MCF 10A (cell line): ENCODE data around the gene SRC. TPM values are rescaled to one million over a fixed set of nuclear protein-coding genes. Genes with fewer than 3 reads are reported as not detected.

Experiments
- BruUV-seq: library from RNA; stranded (reverse); fragments of 400-500 nt; replicated peaks from 2 replicates; lab custom pipeline; 2021; lab: Mats Ljungman, UMichigan
- CTCF ChIA-PET: fragments of 300-600 bp; sonication (Branson Sonifier 250); formaldehyde crosslinking; extraction: SDS; loops from one replicate; lab custom pipeline; 2021; ENCODE audit warnings: antibody characterized with exemption, inconsistent platforms; lab: Yijun Ruan, JAX
- POLR2A ChIA-PET: fragments of 300-600, 350-650 bp; sonication (Branson Sonifier 250); formaldehyde crosslinking; extraction: SDS; loops from one replicate; lab custom pipeline; 2020; ENCODE audit warnings: antibody characterized with exemption, inconsistent platforms; lab: Yijun Ruan, JAX
- DNase-seq: peaks from one replicate; pipeline ENCODE4 v3.0.0-alpha.2; 2018; ENCODE audit not compliant: unreplicated experiment
- H3K27ac Mint-ChIP-seq: one replicate; pipeline ENCODE4 v1.8.0; 2022; ENCODE audit warnings: mild to moderate bottlenecking, low read depth, mixed read lengths; ENCODE audit not compliant: unreplicated experiment
- H3K27me3 Mint-ChIP-seq: one replicate; pipeline ENCODE4 v1.8.0; 2022; ENCODE audit warnings: mixed read lengths; ENCODE audit not compliant: insufficient read depth, unreplicated experiment
- H3K36me3 Mint-ChIP-seq: one replicate; pipeline ENCODE4 v1.8.0; 2022; ENCODE audit warnings: mild to moderate bottlenecking, moderate library complexity, mixed read lengths; ENCODE audit not compliant: insufficient read depth, unreplicated experiment
- H3K4me1 Mint-ChIP-seq: one replicate; pipeline ENCODE4 v1.8.0; 2022; ENCODE audit warnings: mixed read lengths; ENCODE audit not compliant: insufficient read depth, unreplicated experiment
- H3K4me3 Mint-ChIP-seq: one replicate; pipeline ENCODE4 v1.8.0; 2022; ENCODE audit warnings: mild to moderate bottlenecking, moderate library complexity, mixed read lengths; ENCODE audit not compliant: unreplicated experiment
- H3K9me3 Mint-ChIP-seq: one replicate; pipeline ENCODE4 v1.8.0; 2022; ENCODE audit warnings: mixed read lengths; ENCODE audit not compliant: unreplicated experiment
- intact Hi-C: fragments of 100-400 bp; cut with micrococcal nuclease; formaldehyde crosslinking; loops from 2 replicates; pipeline ENCODE4 v1.14.1; 2022
- total RNA-seq: library from RNA; stranded (reverse); gene quantifications from 2 replicates; pipeline ENCODE4 v1.2.3, GENCODE V29; 2022
- TF ChIP-seq, protein P1 (sequence below): fragments of 200-600 bp; IDR thresholded peaks from one replicate; pipeline ENCODE4 v1.8.0; 2022; ENCODE audit warnings: antibody characterized with exemption, mild to moderate bottlenecking; ENCODE audit not compliant: unreplicated experiment

SRC gene
- total RNA-seq, 1 experiment from 2014 or later, result 28.1 TPM

DNA sequence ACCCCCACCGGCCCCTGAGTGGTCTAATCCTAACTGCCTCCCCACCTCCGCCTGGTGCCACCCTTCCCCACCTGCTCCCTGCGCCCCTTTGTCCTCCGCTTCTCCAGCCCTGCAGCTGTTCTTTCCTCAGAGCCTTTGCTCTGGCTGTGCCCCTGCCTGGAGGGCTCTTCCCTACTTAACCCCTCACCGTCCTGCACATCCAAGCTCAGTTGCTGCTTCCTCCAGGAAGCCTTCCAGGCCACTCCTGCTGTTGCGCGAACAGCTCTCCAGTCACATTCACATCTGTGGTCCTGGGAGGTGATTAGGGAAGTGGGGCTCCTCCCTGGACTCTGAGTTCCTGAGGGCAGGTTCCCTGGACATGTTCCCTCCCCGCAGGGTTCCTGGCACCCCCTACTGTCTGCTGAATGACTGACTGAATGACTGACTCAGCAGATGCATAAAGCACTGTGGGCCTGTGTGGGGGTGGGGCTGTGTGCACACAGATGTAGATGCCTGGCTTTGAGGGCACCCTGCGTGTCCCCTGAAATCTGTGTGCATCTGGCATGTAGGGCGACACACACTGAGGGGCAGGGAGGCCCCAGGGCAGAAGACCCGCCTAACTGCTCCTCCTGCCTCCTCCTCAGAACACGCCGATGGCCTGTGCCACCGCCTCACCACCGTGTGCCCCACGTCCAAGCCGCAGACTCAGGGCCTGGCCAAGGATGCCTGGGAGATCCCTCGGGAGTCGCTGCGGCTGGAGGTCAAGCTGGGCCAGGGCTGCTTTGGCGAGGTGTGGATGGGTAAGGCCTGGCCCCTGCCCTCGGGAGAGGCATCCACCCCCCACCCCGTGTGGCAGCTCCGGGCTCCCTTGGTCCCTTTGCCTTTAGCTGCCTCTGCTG, 51.4 kb downstream of the SRC start:
- peak; percentile 38 for DNase-seq
- no peaks in the 10 kb centered on the region for H3K27me3 Mint-ChIP-seq
- intact Hi-C loops, result no loop called here
- no peak overlapping the region for H3K4me3 Mint-ChIP-seq
- H3K9me3 Mint-ChIP-seq, result no peaks in the 10 kb centered on the region
- BruUV-seq, result no TSS peak
- CTCF ChIA-PET, result interaction anchor here (0.7 to 2.8 kb wide), 6 partner anchors 12 to 202 kb away, joined by 3 to 16 read pairs (median 4); no protein-coding TSS in a partner anchor
- peaks cover 17% of the 10 kb centered on the region for H3K36me3 Mint-ChIP-seq
- TF ChIP-seq, protein P1, sequence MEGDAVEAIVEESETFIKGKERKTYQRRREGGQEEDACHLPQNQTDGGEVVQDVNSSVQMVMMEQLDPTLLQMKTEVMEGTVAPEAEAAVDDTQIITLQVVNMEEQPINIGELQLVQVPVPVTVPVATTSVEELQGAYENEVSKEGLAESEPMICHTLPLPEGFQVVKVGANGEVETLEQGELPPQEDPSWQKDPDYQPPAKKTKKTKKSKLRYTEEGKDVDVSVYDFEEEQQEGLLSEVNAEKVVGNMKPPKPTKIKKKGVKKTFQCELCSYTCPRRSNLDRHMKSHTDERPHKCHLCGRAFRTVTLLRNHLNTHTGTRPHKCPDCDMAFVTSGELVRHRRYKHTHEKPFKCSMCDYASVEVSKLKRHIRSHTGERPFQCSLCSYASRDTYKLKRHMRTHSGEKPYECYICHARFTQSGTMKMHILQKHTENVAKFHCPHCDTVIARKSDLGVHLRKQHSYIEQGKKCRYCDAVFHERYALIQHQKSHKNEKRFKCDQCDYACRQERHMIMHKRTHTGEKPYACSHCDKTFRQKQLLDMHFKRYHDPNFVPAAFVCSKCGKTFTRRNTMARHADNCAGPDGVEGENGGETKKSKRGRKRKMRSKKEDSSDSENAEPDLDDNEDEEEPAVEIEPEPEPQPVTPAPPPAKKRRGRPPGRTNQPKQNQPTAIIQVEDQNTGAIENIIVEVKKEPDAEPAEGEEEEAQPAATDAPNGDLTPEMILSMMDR, result no peak
- H3K4me1 Mint-ChIP-seq, result peaks cover 19% of the 10 kb centered on the region
- peak overlapping the region; percentile 75 for H3K27ac Mint-ChIP-seq
- POLR2A ChIA-PET, result interaction anchor here (0.6 to 1.2 kb wide), 4 partner anchors 105 to 932 kb away, joined by 3 to 6 read pairs (median 4); partner anchors contain the start of gene BLCAP

DNA sequence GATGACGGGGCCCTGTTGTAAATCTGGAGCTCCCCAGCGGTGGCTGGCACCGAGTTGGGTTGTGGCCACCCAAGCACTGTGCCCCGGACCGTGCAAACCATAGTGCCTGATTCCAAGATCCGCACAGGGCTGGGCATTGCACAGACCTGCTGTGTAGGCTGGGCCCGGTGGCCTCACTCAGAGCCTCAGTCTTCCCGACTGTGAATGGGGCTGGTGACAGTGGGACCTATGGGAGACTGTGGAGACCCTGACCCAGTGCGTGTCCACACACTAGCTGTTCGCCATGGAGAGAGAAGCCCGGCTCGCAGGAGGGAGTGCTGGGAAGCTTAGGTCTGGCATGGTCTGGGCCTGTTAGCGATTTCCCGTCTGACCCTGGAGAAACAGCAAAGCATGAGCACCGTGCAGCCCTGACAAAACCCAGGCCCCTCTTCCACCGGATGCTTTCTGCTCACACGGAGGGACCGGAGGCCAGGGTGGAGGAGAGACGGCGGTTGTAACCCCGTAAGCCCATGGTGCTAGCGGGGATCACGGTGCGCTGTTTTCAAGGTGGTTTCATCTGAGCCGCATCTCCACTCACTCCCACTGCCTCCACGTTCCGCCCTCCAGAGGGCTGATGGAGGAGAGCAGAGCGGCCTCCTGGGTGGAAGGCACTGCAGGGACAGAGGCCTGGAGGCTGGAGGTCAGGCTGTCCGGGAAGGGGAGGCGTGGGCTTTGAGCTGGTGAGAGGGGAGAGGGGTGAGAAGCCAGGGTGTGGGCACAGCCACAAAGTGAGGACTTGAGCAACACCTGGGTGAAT, 52.2 kb downstream of the SRC start:
- Mint-ChIP-seq H3K4me3 (no peak overlapping the region), H3K27me3 (no peaks in the 10 kb centered on the region), H3K36me3 (peaks cover 18% of the 10 kb centered on the region), H3K9me3 (no peaks in the 10 kb centered on the region), H3K27ac (no peak overlapping the region), H3K4me1 (peaks cover 19% of the 10 kb centered on the region)
- ChIA-PET POLR2A (interaction anchor here (0.6 kb wide), 1 partner anchor 933 kb away, joined by 3 read pairs; no protein-coding TSS in a partner anchor), CTCF (interaction anchor here (0.6 to 2.8 kb wide), 5 partner anchors 13 to 1379 kb away, joined by 3 to 16 read pairs (median 3); no protein-coding TSS in a partner anchor)
- TF ChIP-seq, protein P1, result no peak
- DNase-seq, result no peak
- no TSS peak for BruUV-seq
- intact Hi-C loops, result no loop called here

DNA sequence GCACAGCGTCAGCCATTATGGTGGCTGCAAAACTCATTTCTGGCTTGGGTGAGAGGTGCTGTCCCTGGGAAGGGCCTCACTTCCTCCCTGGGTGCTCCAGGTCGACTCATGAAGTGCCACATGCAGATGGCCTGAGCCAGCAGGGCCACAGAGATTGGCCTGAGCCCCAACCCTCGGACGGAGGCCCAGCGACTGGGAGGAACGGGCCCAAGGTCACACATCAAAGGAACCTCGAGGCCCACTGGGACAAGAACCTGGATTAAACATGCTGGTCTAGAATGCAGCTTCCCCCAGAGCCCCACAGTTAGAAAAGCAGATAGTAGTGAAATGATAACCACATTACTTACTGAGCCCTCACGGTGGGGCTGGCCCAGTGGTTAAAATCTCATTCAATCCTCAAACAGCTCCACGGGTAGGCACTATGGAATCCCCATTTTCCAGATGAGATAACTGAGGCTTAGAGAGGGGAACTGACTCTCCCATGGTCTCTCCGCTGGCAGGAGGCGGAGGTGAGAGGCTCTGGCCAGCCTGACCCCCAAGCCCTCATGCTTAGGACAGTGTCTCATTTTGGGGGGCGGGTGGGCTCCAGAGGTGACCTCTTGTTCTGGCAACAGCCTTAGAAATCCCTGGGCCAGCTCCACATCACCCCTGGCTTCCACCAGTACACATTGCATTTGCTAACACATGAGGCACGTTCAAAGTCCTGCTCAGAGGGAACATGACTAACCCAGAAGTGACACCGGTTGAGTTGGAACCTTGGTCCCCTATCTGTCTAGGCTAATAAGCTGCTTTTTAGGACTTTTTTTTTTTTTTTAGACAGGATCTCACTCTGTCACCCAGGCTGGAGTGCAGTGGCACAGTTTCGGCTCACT, 53.0 kb downstream of the SRC start:
- no peaks in the 10 kb centered on the region for H3K27me3 Mint-ChIP-seq
- H3K27ac Mint-ChIP-seq, result no peak overlapping the region
- TF ChIP-seq, protein P1, result no peak
- CTCF ChIA-PET, result interaction anchor here (0.5 to 2.8 kb wide), 7 partner anchors 14 to 1380 kb away, joined by 3 to 16 read pairs (median 3); no protein-coding TSS in a partner anchor
- peaks cover 25% of the 10 kb centered on the region for H3K36me3 Mint-ChIP-seq
- H3K9me3 Mint-ChIP-seq, result no peaks in the 10 kb centered on the region
- H3K4me3 Mint-ChIP-seq, result no peak overlapping the region
- intact Hi-C loops, result no loop called here
- H3K4me1 Mint-ChIP-seq, result peaks cover 18% of the 10 kb centered on the region
- no TSS peak for BruUV-seq
- DNase-seq, result no peak
- POLR2A ChIA-PET, result no interaction called here
